H9 (cell line): Measurements from ENCODE around the gene ADCY4. TPM values are rescaled to one million over a fixed set of nuclear protein-coding genes. Genes with fewer than 3 reads are reported as not detected.
A peak's percentile ranks its signal among the peaks of the same experiment; 100 is the strongest.

Experiments used
- DNase-seq: peaks from one replicate; pipeline ENCODE4 v3.0.0-alpha.2; 2017
- H2AFZ ChIP-seq: one replicate; pipeline ENCODE4 v1.6.1; 2013; ENCODE audit warnings: mild to moderate bottlenecking, low read length, control low read depth, moderate library complexity
- H2AK5ac ChIP-seq: 2 replicates; pipeline ENCODE4 v1.6.1; 2013; ENCODE audit warnings: low read length, control low read depth, mixed read lengths; ENCODE audit not compliant: insufficient read length
- H2BK120ac ChIP-seq: one replicate; pipeline ENCODE4 v1.6.1; 2013; ENCODE audit warnings: low read depth, mild to moderate bottlenecking, low read length, control low read depth, inconsistent platforms; ENCODE audit not compliant: poor library complexity, severe bottlenecking
- H2BK12ac ChIP-seq: 2 replicates; pipeline ENCODE4 v1.6.1; 2013; ENCODE audit warnings: low read length, control low read depth, mixed read lengths, low read depth; ENCODE audit not compliant: insufficient read length
- H2BK15ac ChIP-seq: 2 replicates; pipeline ENCODE4 v1.6.1; 2013; ENCODE audit warnings: low read depth, low read length, control low read depth
- H2BK20ac ChIP-seq: one replicate; pipeline ENCODE4 v1.6.1; 2013; ENCODE audit warnings: low read depth, mild to moderate bottlenecking, low read length, control low read depth, inconsistent platforms; ENCODE audit not compliant: poor library complexity, severe bottlenecking
- H2BK5ac ChIP-seq: 2 replicates; pipeline ENCODE4 v1.6.1; 2013; ENCODE audit warnings: low read length, control low read depth, mixed read lengths; ENCODE audit not compliant: insufficient read length
- H3K14ac ChIP-seq: 2 replicates; pipeline ENCODE4 v1.6.1; 2013; ENCODE audit warnings: low read length, control low read depth; ENCODE audit not compliant: insufficient read depth
- H3K18ac ChIP-seq: 2 replicates; pipeline ENCODE4 v1.6.1; 2013; ENCODE audit warnings: low read depth, mild to moderate bottlenecking, mixed read lengths, low read length, control low read depth; ENCODE audit not compliant: insufficient read length
- H3K23ac ChIP-seq: 2 replicates; pipeline ENCODE4 v1.6.1; 2013; ENCODE audit warnings: low read length, control low read depth, mixed read lengths, low read depth; ENCODE audit not compliant: insufficient read length
- H3K23me2 ChIP-seq: 2 replicates; pipeline ENCODE4 v1.6.1; 2013; ENCODE audit warnings: low read depth, mild to moderate bottlenecking, mixed read lengths, low read length, control low read depth; ENCODE audit not compliant: insufficient read length, poor library complexity, severe bottlenecking
- H3K27ac ChIP-seq: 2 replicates; pipeline ENCODE4 v1.5.1; 2013; ENCODE audit warnings: low read length, control low read depth, mixed read lengths, low read depth; ENCODE audit not compliant: insufficient read length
- H3K27me3 ChIP-seq: 2 replicates; pipeline ENCODE4 v1.6.1; 2013; ENCODE audit warnings: low read length, control low read depth, inconsistent platforms; ENCODE audit not compliant: insufficient read depth
- H3K4ac ChIP-seq: 2 replicates; pipeline ENCODE4 v1.6.1; 2013; ENCODE audit warnings: low read depth, mild to moderate bottlenecking, control low read depth, inconsistent platforms, low read length, moderate library complexity
- H3K4me1 ChIP-seq: 2 replicates; pipeline ENCODE4 v1.6.1; 2013; ENCODE audit warnings: low read length, control low read depth, inconsistent platforms; ENCODE audit not compliant: insufficient read depth
- H3K4me2 ChIP-seq: 2 replicates; pipeline ENCODE4 v1.6.1; 2013; ENCODE audit warnings: low read length, control low read depth, mixed read lengths; ENCODE audit not compliant: insufficient read length, insufficient read depth
- H3K56ac ChIP-seq: 2 replicates; pipeline ENCODE4 v1.6.1; 2013; ENCODE audit warnings: low read depth, mild to moderate bottlenecking, mixed read lengths, low read length, control low read depth; ENCODE audit not compliant: insufficient read length
- H3K79me1 ChIP-seq: 2 replicates; pipeline ENCODE4 v1.6.1; 2013; ENCODE audit warnings: low read depth, mild to moderate bottlenecking, moderate library complexity, low read length, control low read depth, inconsistent platforms; ENCODE audit not compliant: insufficient read depth, poor library complexity, severe bottlenecking
- H3K79me2 ChIP-seq: 2 replicates; pipeline ENCODE4 v1.6.1; 2013; ENCODE audit warnings: low read length, control low read depth, inconsistent platforms; ENCODE audit not compliant: insufficient read depth
- H3K9ac ChIP-seq: 2 replicates; pipeline ENCODE4 v1.6.1; 2013; ENCODE audit warnings: low read length, control low read depth, mixed read lengths; ENCODE audit not compliant: insufficient read length; ENCODE audit errors: extremely low read depth
- H3K9me3 ChIP-seq: one replicate; pipeline ENCODE4 v1.6.1; 2013; ENCODE audit warnings: low read depth, low read length, inconsistent platforms; ENCODE audit not compliant: control insufficient read depth
- H3T11ph ChIP-seq: one replicate; pipeline ENCODE4 v1.6.1; 2013; ENCODE audit warnings: mild to moderate bottlenecking, low read length, control low read depth, inconsistent platforms
- H4K20me1 ChIP-seq: one replicate; pipeline ENCODE4 v1.6.1; 2013; ENCODE audit not compliant: control insufficient read depth, insufficient read length, insufficient read depth
- H4K5ac ChIP-seq: 2 replicates; pipeline ENCODE4 v1.6.1; 2013; ENCODE audit warnings: low read depth, mild to moderate bottlenecking, mixed read lengths, low read length, control low read depth; ENCODE audit not compliant: insufficient read length
- H4K8ac ChIP-seq: replicated peaks from 2 replicates; pipeline ENCODE4 v1.6.1; 2013; ENCODE audit warnings: low read length, control low read depth, mixed read lengths, low read depth; ENCODE audit not compliant: insufficient read length
- H4K91ac ChIP-seq: 2 replicates; pipeline ENCODE4 v1.6.1; 2013; ENCODE audit warnings: low read depth, mild to moderate bottlenecking, moderate library complexity, mixed read lengths, low read length, control low read depth; ENCODE audit not compliant: insufficient read length
- H3K27ac Mint-ChIP-seq, 3 experiments: 2 replicates in 2 of 3; 3 replicates in 1 of 3; pipeline ENCODE4 v1.8.0; 2020 to 2021; ENCODE audit warnings: mixed read lengths in 3 of 3, mild to moderate bottlenecking in 1 of 3, moderate library complexity in 1 of 3
- H3K27me3 Mint-ChIP-seq: 2 replicates; pipeline ENCODE4 v1.8.0; 2021; ENCODE audit warnings: low read depth, mild to moderate bottlenecking, moderate library complexity, mixed read lengths
- H3K36me3 Mint-ChIP-seq, 3 experiments: 2 replicates in 2 of 3; 3 replicates in 1 of 3; pipeline ENCODE4 v1.8.0; 2020 to 2021; ENCODE audit warnings: low read depth in 3 of 3, mixed read lengths in 3 of 3; ENCODE audit not compliant: insufficient read depth in 1 of 3
- H3K4me1 Mint-ChIP-seq, 2 experiments: 2 replicates each; pipeline ENCODE4 v1.8.0; 2020; ENCODE audit warnings: mixed read lengths in 2 of 2
- H3K4me3 Mint-ChIP-seq, 2 experiments: 2 replicates in 1 of 2; 3 replicates in 1 of 2; pipeline ENCODE4 v1.8.0; 2020 to 2021; ENCODE audit warnings: mild to moderate bottlenecking in 2 of 2, mixed read lengths in 2 of 2, moderate library complexity in 1 of 2
- H3K9me3 Mint-ChIP-seq, 2 experiments: 2 replicates in 1 of 2; 3 replicates in 1 of 2; pipeline ENCODE4 v1.8.0; 2020; ENCODE audit warnings: mild to moderate bottlenecking in 2 of 2, mixed read lengths in 2 of 2, moderate library complexity in 1 of 2
- WGBS: extraction: QIAGEN DNeasy Blood & Tissue Kit; methylation state at CpG from one replicate; pipeline ENCODE4 v1.1.7; 2013; ENCODE audit warnings: missing lambda C conversion rate, low lambda C conversion rate, mixed read lengths; ENCODE audit not compliant: insufficient read length; ENCODE audit errors: extremely low coverage; 5-methylcytosine and 5-hydroxymethylcytosine counted together
- total RNA-seq: library from RNA; stranded (reverse); gene quantifications from 2 replicates; pipeline ENCODE4 v1.2.1, GENCODE V29; 2021
- TF ChIP-seq, protein P1 (sequence below): fragments of 200-600 bp; sonication (generic); conservative IDR thresholded peaks from 3 replicates; pipeline ENCODE4 v1.8.0; 2021; ENCODE audit warnings: antibody characterized with exemption, mild to moderate bottlenecking

Gene ADCY4
- total RNA-seq, 1 experiment from 2014 or later, result 0.09 TPM

DNA sequence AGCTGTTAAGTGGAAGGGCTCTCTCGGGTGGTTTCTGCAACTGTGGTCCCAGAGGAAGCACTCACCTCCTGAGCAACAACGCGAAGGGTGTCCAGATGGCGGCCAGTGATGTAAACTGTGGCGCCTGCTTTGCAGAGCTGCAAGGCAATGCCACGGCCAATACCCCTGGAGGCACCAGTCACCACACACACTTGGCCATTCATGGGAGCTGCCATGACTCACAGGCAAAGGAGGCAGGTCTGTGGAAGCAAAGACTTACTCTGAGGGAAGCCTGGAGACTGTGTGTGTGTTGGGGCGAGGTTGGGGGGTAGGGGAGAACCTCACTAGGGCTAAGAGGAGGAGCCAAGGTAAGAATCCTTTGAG lies 36.0 kb downstream of the ADCY4 start:
- DNase-seq, result peak; percentile 38
- Histone ChIP-seq H3K27me3 (no peaks in the 10 kb centered on the region), H2BK20ac (no peak overlapping the region), H3K23me2 (peaks cover 11% of the 10 kb centered on the region), H2BK120ac (no peak overlapping the region), H2AK5ac (no peak overlapping the region), H3K4me2 (peak overlapping the region; percentile 100), H2BK12ac (no peak overlapping the region), H4K91ac (no peak overlapping the region), H3K14ac (no peak overlapping the region), H4K5ac (no peak overlapping the region), H3K79me1 (peaks cover 3% of the 10 kb centered on the region), H3K23ac (no peak overlapping the region), H2AFZ (no peak overlapping the region), H3K9ac (peak overlapping the region; percentile 84), H3K4me1 (peaks cover 4% of the 10 kb centered on the region; the same call in 1 of the 2 replicates), H4K20me1 (no peaks in the 10 kb centered on the region), H3K18ac (no peak overlapping the region), H3K56ac (no peak overlapping the region), H3T11ph (no peak overlapping the region), H3K9me3 (no peaks in the 10 kb centered on the region), H3K4ac (no peak overlapping the region), H3K27ac (no peak overlapping the region), H4K8ac (no peak overlapping the region), H2BK5ac (no peak overlapping the region), H2BK15ac (no peak overlapping the region), H3K79me2 (peaks cover 4% of the 10 kb centered on the region; the same call in 1 of the 2 replicates)
- WGBS, result no CpG with 5 or more reads among the region's 7 CpGs
- peak overlapping the region in 2 of 3 experiments; percentile 31 to 97; a peak in 3 of 7 replicates for H3K27ac Mint-ChIP-seq
- TF ChIP-seq, protein P1, sequence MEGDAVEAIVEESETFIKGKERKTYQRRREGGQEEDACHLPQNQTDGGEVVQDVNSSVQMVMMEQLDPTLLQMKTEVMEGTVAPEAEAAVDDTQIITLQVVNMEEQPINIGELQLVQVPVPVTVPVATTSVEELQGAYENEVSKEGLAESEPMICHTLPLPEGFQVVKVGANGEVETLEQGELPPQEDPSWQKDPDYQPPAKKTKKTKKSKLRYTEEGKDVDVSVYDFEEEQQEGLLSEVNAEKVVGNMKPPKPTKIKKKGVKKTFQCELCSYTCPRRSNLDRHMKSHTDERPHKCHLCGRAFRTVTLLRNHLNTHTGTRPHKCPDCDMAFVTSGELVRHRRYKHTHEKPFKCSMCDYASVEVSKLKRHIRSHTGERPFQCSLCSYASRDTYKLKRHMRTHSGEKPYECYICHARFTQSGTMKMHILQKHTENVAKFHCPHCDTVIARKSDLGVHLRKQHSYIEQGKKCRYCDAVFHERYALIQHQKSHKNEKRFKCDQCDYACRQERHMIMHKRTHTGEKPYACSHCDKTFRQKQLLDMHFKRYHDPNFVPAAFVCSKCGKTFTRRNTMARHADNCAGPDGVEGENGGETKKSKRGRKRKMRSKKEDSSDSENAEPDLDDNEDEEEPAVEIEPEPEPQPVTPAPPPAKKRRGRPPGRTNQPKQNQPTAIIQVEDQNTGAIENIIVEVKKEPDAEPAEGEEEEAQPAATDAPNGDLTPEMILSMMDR, result no peak
- H3K4me3 Mint-ChIP-seq, result peak overlapping the region; percentile 91 to 93
- H3K27me3 Mint-ChIP-seq, result no peaks in the 10 kb centered on the region; the same call in 1 of the 2 replicates
- H3K9me3 Mint-ChIP-seq, result no peaks in the 10 kb centered on the region; a peak in 1 of 5 replicates
- H3K4me1 Mint-ChIP-seq, result peaks cover 21 to 22% of the 10 kb centered on the region in 2 experiments
- H3K36me3 Mint-ChIP-seq, result peaks cover 16 to 48% (median 43%) of the 10 kb centered on the region in 3 experiments
